ENCODE measurements around the gene ZNF804B.

ZNF804B gene

DNA sequence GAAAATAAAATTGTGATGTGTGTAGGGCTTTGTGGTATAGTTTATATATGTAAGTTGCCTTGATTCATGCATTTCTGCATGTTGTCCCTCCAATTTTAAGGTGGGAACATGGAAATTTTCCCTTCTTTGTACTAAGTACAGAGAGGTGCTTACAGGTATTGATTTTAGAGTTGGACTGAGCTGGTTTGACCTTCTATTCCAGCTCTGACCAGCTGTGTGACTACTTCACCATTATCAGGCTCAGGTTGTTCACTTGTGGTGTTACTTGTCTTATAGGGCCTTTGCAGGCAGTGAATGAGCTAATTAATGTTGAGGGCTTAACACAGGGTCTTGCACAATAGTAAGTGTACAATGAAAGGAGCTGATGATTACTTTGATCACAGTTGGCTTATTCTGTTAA is 16.3 kb downstream of the ZNF804B start:
- Histone ChIP-seq H3K9me3 (ENCODE audit: control insufficient read depth, low read length) (no peaks in the 10 kb centered on the region), H3K4me1 (ENCODE audit: control insufficient read depth, insufficient read depth, low read length) (no peaks in the 10 kb centered on the region), H3K4me3 (ENCODE audit: low read length) (no peak overlapping the region), H3K9ac (ENCODE audit: low read length) (no peak overlapping the region), H3K27me3 (replicated peaks; ENCODE audit: control insufficient read depth, insufficient read depth, low read length) (no peaks in the 10 kb centered on the region), H3K36me3 (ENCODE audit: control insufficient read depth, insufficient read depth, low read length, severe bottlenecking) (no peaks in the 10 kb centered on the region)
- DNase-seq (ENCODE audit: low read depth) = no peak

DNA sequence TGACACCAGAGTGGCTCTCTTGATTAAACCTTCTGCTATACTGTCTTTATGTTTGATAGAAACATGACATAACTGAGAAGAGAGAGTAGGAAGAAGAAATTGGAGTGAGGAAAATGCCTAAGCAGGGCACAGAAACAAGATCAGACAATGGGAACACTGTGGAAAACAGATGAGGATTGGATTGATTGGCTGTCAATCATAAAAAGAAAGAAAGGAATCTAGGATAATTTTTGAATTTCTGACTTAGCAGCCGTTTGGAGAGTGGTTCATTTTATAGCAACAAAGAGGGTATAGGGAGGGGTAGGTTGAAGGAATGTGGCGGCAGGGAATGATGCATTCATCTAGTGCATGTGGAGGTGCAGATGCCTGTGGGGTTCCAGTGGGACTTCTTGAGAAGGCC is 28.3 kb downstream of the ZNF804B start:
- Histone ChIP-seq H3K36me3 (ENCODE audit: control insufficient read depth, insufficient read depth, low read length, severe bottlenecking) (no peaks in the 10 kb centered on the region), H3K4me1 (ENCODE audit: control insufficient read depth, insufficient read depth, low read length) (no peaks in the 10 kb centered on the region), H3K9me3 (ENCODE audit: control insufficient read depth, low read length) (no peaks in the 10 kb centered on the region)

DNA sequence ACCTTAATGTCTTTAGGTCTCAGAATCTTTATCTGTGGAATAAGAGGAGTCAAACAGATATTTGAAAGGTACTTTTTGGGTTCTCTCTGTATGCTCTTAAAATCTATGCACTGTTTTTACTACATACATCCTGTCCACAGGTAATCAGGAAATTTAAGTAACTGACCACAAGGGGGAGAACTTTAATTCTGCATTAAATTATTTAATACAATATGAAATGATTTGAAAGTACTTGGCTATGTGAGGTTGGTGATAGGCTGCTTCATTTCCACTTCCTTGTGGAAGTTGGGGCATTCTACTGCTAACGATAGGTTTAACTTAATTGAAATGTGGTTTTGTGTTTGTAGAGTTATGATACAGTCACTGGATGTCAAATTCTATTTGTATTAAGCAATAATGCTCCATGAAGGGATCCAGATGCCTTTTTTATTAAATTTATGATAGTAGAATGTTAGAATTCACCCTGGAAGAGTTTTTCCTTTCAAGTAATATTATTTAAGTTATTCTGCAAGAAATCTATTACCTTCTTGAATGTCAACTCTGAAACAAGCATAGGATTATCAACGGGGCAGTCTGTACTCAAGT is 30.1 kb downstream of the ZNF804B start:
- no peak overlapping the region for H3K9ac ChIP-seq (ENCODE audit: low read length)
- H3K9me3 ChIP-seq (ENCODE audit: control insufficient read depth, low read length) = no peaks in the 10 kb centered on the region
- no peaks in the 10 kb centered on the region for H3K4me1 ChIP-seq (ENCODE audit: control insufficient read depth, insufficient read depth, low read length)
- no peaks in the 10 kb centered on the region for H3K36me3 ChIP-seq (ENCODE audit: control insufficient read depth, insufficient read depth, low read length, severe bottlenecking)
- no peaks in the 10 kb centered on the region for H3K27me3 ChIP-seq (replicated peaks; ENCODE audit: control insufficient read depth, insufficient read depth, low read length)
- DNase-seq (ENCODE audit: low read depth) = peak; percentile 69
- H3K4me3 ChIP-seq (ENCODE audit: low read length) = no peak overlapping the region

More for the DNA sequence above, 28.3 kb downstream of the ZNF804B start:
- H3K9ac ChIP-seq (ENCODE audit: low read length) = no peak overlapping the region
- no peak overlapping the region for H3K4me3 ChIP-seq (ENCODE audit: low read length)
- no peak for DNase-seq (ENCODE audit: low read depth)
- no peaks in the 10 kb centered on the region for H3K27me3 ChIP-seq (replicated peaks; ENCODE audit: control insufficient read depth, insufficient read depth, low read length)

DNA sequence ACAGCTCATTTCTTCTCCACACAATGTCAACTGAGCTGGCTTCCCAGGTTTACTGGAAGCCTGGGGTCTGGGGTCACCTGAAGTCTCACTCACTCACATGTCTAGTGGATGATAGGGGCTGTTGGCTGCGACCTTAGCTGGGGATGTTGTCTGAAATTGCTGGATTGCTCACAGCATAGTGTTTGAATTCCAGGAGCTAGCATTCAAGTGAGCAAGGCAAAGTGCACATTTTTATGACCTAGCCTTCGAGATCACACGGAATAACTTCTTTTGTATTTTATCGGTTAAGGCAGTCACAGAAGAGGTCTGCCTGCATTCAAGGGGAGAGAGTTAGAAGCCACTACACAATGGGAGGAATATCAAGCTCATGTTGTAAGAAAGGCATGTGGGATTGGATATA is 32.4 kb downstream of the ZNF804B start:
- H3K36me3 ChIP-seq (ENCODE audit: control insufficient read depth, insufficient read depth, low read length, severe bottlenecking) = no peaks in the 10 kb centered on the region
- no peaks in the 10 kb centered on the region for H3K9me3 ChIP-seq (ENCODE audit: control insufficient read depth, low read length)
- H3K4me1 ChIP-seq (ENCODE audit: control insufficient read depth, insufficient read depth, low read length) = no peaks in the 10 kb centered on the region
- H3K9ac ChIP-seq (ENCODE audit: low read length) = no peak overlapping the region
- DNase-seq (ENCODE audit: low read depth) = no peak
- H3K4me3 ChIP-seq (ENCODE audit: low read length) = no peak overlapping the region
- no peaks in the 10 kb centered on the region for H3K27me3 ChIP-seq (replicated peaks; ENCODE audit: control insufficient read depth, insufficient read depth, low read length)

DNA sequence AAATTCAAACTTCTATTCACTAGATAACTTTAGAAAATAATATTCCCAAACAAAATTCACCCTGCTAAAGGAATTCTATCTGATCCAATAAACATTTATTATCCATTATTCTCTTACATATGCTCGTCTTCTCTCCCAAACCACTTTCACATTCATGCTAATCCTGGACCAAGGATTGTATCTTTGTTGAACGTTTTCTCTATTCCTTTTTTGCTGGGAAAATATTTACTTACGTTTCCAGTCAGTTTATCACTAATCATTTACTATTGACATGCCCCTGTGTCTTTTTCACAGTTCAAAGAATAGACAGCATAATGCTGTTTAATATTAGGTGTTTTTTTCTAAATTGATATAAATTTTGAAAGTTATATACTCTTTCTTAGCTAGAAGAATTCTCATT is 32.9 kb downstream of the ZNF804B start:
- Histone ChIP-seq H3K27me3 (replicated peaks; ENCODE audit: control insufficient read depth, insufficient read depth, low read length) (no peaks in the 10 kb centered on the region), H3K4me3 (ENCODE audit: low read length) (no peak overlapping the region), H3K36me3 (ENCODE audit: control insufficient read depth, insufficient read depth, low read length, severe bottlenecking) (no peaks in the 10 kb centered on the region), H3K4me1 (ENCODE audit: control insufficient read depth, insufficient read depth, low read length) (no peaks in the 10 kb centered on the region), H3K9ac (ENCODE audit: low read length) (no peak overlapping the region), H3K9me3 (ENCODE audit: control insufficient read depth, low read length) (no peaks in the 10 kb centered on the region)
- no peak for DNase-seq (ENCODE audit: low read depth)

DNA sequence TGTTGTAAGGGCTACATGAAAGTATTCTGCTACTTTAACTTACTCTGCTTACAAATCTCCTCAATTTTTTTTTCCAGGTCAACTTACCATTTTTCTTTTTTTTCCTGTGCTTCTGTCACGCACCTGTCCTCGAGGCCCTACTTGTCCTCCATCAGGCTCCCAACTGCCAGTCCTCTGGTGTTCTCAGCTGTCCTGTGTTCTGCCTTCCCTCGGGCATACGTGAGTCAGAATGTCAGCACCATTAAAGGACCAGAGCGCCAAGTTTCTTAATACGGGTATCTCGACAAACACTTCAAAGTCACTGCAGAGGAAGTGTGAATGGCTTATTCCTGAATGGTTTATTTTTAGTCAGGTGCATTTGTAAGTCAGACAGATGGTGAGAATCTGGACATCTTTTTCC is 36.1 kb downstream of the ZNF804B start, which contains the start of gene TEX47:
TSS of gene TEX47 (minus strand) at position 185 of the 400 bp plus-strand sequence. CDS start 795 bp downstream, outside the sequence.
- Histone ChIP-seq H3K4me1 (ENCODE audit: control insufficient read depth, insufficient read depth, low read length) (no peaks in the 10 kb centered on the region), H3K9me3 (ENCODE audit: control insufficient read depth, low read length) (no peaks in the 10 kb centered on the region), H3K9ac (ENCODE audit: low read length) (no peak within 1 kb of the TSS), H3K27me3 (replicated peaks; ENCODE audit: control insufficient read depth, insufficient read depth, low read length) (no peaks in the 10 kb centered on the region), H3K4me3 (ENCODE audit: low read length) (no peak within 1 kb of the TSS), H3K36me3 (ENCODE audit: control insufficient read depth, insufficient read depth, low read length, severe bottlenecking) (no peaks in the 10 kb centered on the region)
- no peak for DNase-seq (ENCODE audit: low read depth)

DNA sequence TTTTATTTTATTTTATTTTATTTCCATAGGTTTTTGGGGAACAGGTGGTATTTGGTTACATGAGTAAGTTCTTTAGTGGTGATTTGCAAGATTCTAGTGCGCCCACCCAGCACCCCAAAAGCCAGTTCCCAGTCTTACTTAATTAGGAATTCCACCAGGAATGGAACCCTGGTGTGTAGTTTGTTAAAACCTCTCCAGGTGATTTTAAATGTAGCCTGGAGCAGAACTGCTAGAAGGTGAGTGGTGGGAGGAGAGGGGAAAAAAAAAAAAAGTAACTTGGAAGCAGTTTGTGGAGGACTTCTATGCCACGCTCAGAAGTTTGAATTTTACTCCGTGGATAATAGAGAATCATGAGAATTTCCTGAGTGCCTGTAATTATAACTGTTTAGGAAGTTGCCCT is 41.5 kb downstream of the ZNF804B start:
- H3K4me3 ChIP-seq (ENCODE audit: low read length) = no peak overlapping the region
- H3K9ac ChIP-seq (ENCODE audit: low read length) = no peak overlapping the region
- DNase-seq (ENCODE audit: low read depth) = no peak
- H3K9me3 ChIP-seq (ENCODE audit: control insufficient read depth, low read length) = no peaks in the 10 kb centered on the region
- no peaks in the 10 kb centered on the region for H3K27me3 ChIP-seq (replicated peaks; ENCODE audit: control insufficient read depth, insufficient read depth, low read length)
- H3K4me1 ChIP-seq (ENCODE audit: control insufficient read depth, insufficient read depth, low read length) = no peaks in the 10 kb centered on the region
- H3K36me3 ChIP-seq (ENCODE audit: control insufficient read depth, insufficient read depth, low read length, severe bottlenecking) = no peaks in the 10 kb centered on the region

DNA sequence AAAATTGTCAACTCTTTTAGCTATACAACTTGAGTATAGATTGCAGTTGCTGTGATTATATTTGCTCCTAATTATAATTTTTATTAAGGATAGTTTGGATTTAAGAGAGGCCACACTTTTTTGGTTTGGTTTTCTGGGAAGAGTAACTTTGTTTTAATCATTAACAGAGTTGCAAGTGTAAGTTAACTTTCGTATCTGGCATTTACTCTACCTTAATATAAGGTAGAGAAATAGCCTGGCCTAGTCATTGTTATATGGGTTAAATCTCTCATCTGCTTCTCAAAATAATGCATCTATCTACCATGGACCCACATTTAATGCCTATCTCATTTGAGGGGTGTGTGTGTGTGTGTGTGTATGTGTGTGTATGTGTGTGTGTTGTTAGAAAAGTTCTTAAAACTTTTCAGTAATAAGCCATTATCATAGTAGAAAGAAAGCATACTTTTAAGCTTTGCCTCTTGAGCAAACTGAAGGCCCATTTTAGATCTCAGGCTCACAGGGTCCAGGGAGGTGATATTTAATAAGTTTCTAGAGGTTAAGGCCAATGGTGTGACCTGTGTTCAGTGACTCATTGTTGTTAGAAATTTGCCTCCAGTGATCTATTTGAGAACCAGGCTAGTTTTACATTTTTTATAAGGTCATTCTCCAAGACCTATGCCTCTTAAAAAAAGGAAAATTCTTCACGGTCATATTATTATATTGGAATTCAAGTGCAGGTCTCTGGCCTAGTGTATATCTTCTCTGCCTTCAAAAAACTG is 47.0 kb downstream of the ZNF804B start:
- H3K4me1 ChIP-seq (ENCODE audit: control insufficient read depth, insufficient read depth, low read length) = no peaks in the 10 kb centered on the region
- no peak for DNase-seq (ENCODE audit: low read depth)
- no peak overlapping the region for H3K9ac ChIP-seq (ENCODE audit: low read length)
- no peaks in the 10 kb centered on the region for H3K27me3 ChIP-seq (replicated peaks; ENCODE audit: control insufficient read depth, insufficient read depth, low read length)
- no peaks in the 10 kb centered on the region for H3K36me3 ChIP-seq (ENCODE audit: control insufficient read depth, insufficient read depth, low read length, severe bottlenecking)
- H3K4me3 ChIP-seq (ENCODE audit: low read length) = no peak overlapping the region
- H3K9me3 ChIP-seq (ENCODE audit: control insufficient read depth, low read length) = no peaks in the 10 kb centered on the region

DNA sequence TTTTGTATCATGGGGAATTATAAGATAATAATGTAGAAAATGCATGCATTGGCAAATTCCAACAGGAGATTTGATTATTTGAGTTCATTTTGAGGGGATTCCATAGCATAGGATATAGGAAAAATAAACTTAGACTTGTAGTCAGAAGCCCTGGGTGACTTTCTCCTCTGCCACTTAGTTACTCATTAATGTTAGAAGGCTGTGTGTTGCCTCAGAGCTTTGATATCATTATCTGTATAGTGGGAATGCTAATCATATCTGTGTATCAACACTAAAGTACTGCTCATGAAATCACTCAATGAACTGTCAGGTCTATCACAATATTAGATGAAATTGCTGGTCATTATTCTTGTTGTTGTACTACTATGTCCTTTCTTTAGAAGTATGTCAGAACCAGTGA is 59.1 kb downstream of the ZNF804B start:
- Histone ChIP-seq H3K27me3 (replicated peaks; ENCODE audit: control insufficient read depth, insufficient read depth, low read length) (no peaks in the 10 kb centered on the region), H3K4me1 (ENCODE audit: control insufficient read depth, insufficient read depth, low read length) (no peaks in the 10 kb centered on the region), H3K4me3 (ENCODE audit: low read length) (no peak overlapping the region), H3K36me3 (ENCODE audit: control insufficient read depth, insufficient read depth, low read length, severe bottlenecking) (no peaks in the 10 kb centered on the region), H3K9ac (ENCODE audit: low read length) (no peak overlapping the region), H3K9me3 (ENCODE audit: control insufficient read depth, low read length) (no peaks in the 10 kb centered on the region)
- no peak for DNase-seq (ENCODE audit: low read depth)

DNA sequence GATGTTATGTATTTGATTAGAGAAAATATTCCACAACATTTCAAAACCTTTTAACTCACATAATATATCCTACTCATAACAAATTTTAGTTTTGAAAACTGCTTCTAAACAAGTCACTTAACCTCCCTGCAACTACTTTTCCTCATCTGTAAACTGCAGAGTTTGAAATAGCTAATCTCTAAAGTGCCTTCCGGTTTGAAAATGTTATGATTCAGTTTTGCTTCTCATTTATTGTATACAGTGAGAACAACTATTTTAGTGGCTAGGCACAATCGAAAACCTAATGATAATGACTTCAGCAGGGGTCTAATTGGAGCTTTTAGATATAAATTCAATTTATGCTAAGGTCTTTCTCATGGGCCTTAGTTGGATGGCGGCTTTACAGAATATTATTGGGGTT is 66.7 kb downstream of the ZNF804B start:
- Histone ChIP-seq H3K4me1 (ENCODE audit: control insufficient read depth, insufficient read depth, low read length) (no peaks in the 10 kb centered on the region), H3K27me3 (replicated peaks; ENCODE audit: control insufficient read depth, insufficient read depth, low read length) (no peaks in the 10 kb centered on the region), H3K36me3 (ENCODE audit: control insufficient read depth, insufficient read depth, low read length, severe bottlenecking) (no peaks in the 10 kb centered on the region), H3K9me3 (ENCODE audit: control insufficient read depth, low read length) (no peaks in the 10 kb centered on the region), H3K4me3 (ENCODE audit: low read length) (no peak overlapping the region), H3K9ac (ENCODE audit: low read length) (no peak overlapping the region)
- DNase-seq (ENCODE audit: low read depth) = no peak

DNA sequence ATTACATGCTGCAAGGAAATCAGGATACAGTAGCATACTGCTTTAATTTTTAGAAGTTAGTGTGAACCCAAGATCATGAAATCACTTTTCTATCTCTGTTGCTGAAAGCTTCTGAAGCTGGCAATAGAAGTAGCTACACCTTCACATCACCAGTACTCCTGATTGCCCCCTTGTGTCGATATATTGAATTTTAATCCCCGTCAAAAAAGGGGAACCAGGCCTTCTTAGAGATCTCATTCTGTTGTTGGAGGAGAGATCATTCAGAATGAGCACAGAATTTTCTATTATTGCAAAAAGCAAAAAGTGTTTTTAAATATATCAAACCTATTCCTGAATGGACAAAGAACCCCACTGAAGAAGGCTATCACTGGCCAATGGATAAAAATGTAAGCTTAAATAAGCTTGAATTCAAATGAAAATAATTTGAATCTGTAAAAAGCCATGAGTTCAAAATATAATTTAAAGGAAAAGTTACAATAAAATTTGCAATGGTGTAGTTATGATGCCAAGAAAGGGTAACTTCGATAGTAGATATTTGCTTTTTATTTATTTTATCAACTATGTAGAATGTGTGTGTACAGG is 75.7 kb downstream of the ZNF804B start:
- Histone ChIP-seq H3K4me3 (ENCODE audit: low read length) (no peak overlapping the region), H3K27me3 (replicated peaks; ENCODE audit: control insufficient read depth, insufficient read depth, low read length) (no peaks in the 10 kb centered on the region), H3K4me1 (ENCODE audit: control insufficient read depth, insufficient read depth, low read length) (no peaks in the 10 kb centered on the region), H3K36me3 (ENCODE audit: control insufficient read depth, insufficient read depth, low read length, severe bottlenecking) (no peaks in the 10 kb centered on the region), H3K9me3 (ENCODE audit: control insufficient read depth, low read length) (no peaks in the 10 kb centered on the region), H3K9ac (ENCODE audit: low read length) (no peak overlapping the region)
- peak; percentile 19 for DNase-seq (ENCODE audit: low read depth)

All from adipocyte (in vitro differentiated cells).